Kidney glomerular epithelial cell (primary cell): ENCODE results near the gene ELL.

Experiments
- DNase-seq: peaks from one replicate; lab custom pipeline; 2025; lab: John Stamatoyannopoulos, UW

The ELL gene

GRCh38 chr19:18433735-18434398, 88.0 kb downstream of the ELL start:
- DNase-seq: no peak

- DNase-seq: no peak
Observed at GRCh38 chr19:18433015-18433691, 88.7 kb downstream of the ELL start.

GRCh38 chr19:18432275-18433014, 89.4 kb downstream of the ELL start:
- DNase-seq: no peak

GRCh38 chr19:18431351-18432197, 90.3 kb downstream of the ELL start:
- DNase-seq: no peak

- no peak for DNase-seq
Observed at GRCh38 chr19:18430417-18431144, 91.3 kb downstream of the ELL start.

- no peak for DNase-seq
Observed at GRCh38 chr19:18429717-18430416, 92.0 kb downstream of the ELL start.

- no peak for DNase-seq
Observed at GRCh38 chr19:18428787-18429674, 92.8 kb downstream of the ELL start.

- DNase-seq: no peak
Observed at GRCh38 chr19:18428173-18428786, 93.6 kb downstream of the ELL start.

GRCh38 chr19:18427743-18428113, 94.1 kb downstream of the ELL start:
- no peak for DNase-seq

- DNase-seq: no peak
Observed at GRCh38 chr19:18427080-18427742, 94.7 kb downstream of the ELL start.

GRCh38 chr19:18426416-18426767, 95.5 kb downstream of the ELL start:
- DNase-seq: no peak

- no peak for DNase-seq
Observed at GRCh38 chr19:18425515-18426415, 96.1 kb downstream of the ELL start.

GRCh38 chr19:18424890-18425514, 96.9 kb downstream of the ELL start:
- no peak for DNase-seq

- DNase-seq: no peak
Observed at GRCh38 chr19:18424122-18424889, 97.6 kb downstream of the ELL start.

- DNase-seq: no peak
Observed at GRCh38 chr19:18423258-18424020, 98.4 kb downstream of the ELL start.
